Kidney (tissue), 14 donors: ENCODE measurements around the gene STX8. TPM values are rescaled to one million over a fixed set of nuclear protein-coding genes. Genes with fewer than 3 reads are reported as not detected.

Experiments
- DNase-seq, 5 donors: peaks; one replicate each; pipeline ENCODE4 v3.0.0-alpha.2; 2013 to 2020
- FAIRE-seq: peaks from 2 replicates; lab custom pipeline; 2012; peaks lifted over from hg19 to GRCh38; lab: Jason Lieb, UNC
- H3K27ac ChIP-seq, 2 donors: one replicate each; pipeline ENCODE4 v1.7.0; 2013; ENCODE audit warnings: low read depth in 2 of 2, low read length in 2 of 2, inconsistent platforms in 1 of 2
- H3K27me3 ChIP-seq: one replicate; pipeline ENCODE4 v1.7.1; 2013; ENCODE audit warnings: low read length, inconsistent platforms; ENCODE audit not compliant: control insufficient read depth, insufficient read depth
- H3K36me3 ChIP-seq, 3 donors: one replicate each; pipeline versions ENCODE4 v1.7.0 to v1.7.1; 2013; ENCODE audit warnings: low read length in 3 of 3, control low read depth in 1 of 3, inconsistent platforms in 1 of 3; ENCODE audit not compliant: insufficient read depth in 3 of 3, control insufficient read depth in 2 of 3
- H3K4me1 ChIP-seq, 3 donors: one replicate each; pipeline versions ENCODE4 v1.7.0 to v1.7.1; 2013; ENCODE audit warnings: low read length in 3 of 3, inconsistent platforms in 1 of 3, low read depth in 1 of 3; ENCODE audit not compliant: control insufficient read depth in 2 of 3, insufficient read depth in 2 of 3
- H3K4me3 ChIP-seq, 3 donors: one replicate each; pipeline versions ENCODE4 v1.7.0 to v1.8.1; 2013; ENCODE audit warnings: low read length in 3 of 3, control low read depth in 1 of 3, inconsistent platforms in 1 of 3
- H3K9ac ChIP-seq, 3 donors: one replicate each; pipeline versions ENCODE4 v1.7.0 to v1.7.1; 2013; ENCODE audit warnings: low read length in 3 of 3, control low read depth in 1 of 3, inconsistent platforms in 1 of 3
- H3K9me3 ChIP-seq, 3 donors: one replicate each; pipeline versions ENCODE4 v1.7.0 to v1.7.1; 2013; ENCODE audit warnings: low read length in 3 of 3, control low read depth in 1 of 3, inconsistent platforms in 1 of 3; ENCODE audit not compliant: control insufficient read depth in 2 of 3, insufficient read depth in 1 of 3
- intact Hi-C: fragments of 100-400 bp; cut with DNase I; formaldehyde crosslinking; loops from one replicate; pipeline ENCODE4 v1.11.1; 2022
- polyA plus RNA-seq: library from polyadenylated mRNA; stranded (reverse); fragments of 350-450 nt; fragmentation: Illumina TruSeq; extraction: RNeasy Lipid Tissue Mini Kit (QIAGEN cat#74804); gene quantifications from one replicate; pipeline ENCODE4 v1.2.3, GENCODE V29; 2014; ENCODE audit warnings: low read depth, low replicate concordance; ENCODE audit not compliant: insufficient read depth
- total RNA-seq: library from RNA; stranded (reverse); fragmentation: NEBNext Ultra II Directional; extraction: Animal tissue kit (Norgen Biotek cat#: 25700); gene quantifications from one replicate; pipeline ENCODE4 v1.2.1, GENCODE V29; 2021
- TF ChIP-seq, protein P1 (sequence below): IDR thresholded peaks from 3 replicates; pipeline ENCODE4 v1.5.1; 2012; ENCODE audit warnings: mild to moderate bottlenecking, moderate library complexity, borderline replicate concordance; ENCODE audit not compliant: insufficient read depth; ENCODE audit errors: extremely low read depth
- donor health status: control.
- donor health status: control.
- donor health status: control.
- donor health status: control.
- donor health status: control.
- donor health status: DM: yes; HTN: yes; CAD: no.
- donor health status: Normal renal cell carcinoma (clear cell type).

The STX8 gene
- total and polyA plus RNA-seq, 2 donors from 2014 or later: 67.2 to 127 TPM

DNA sequence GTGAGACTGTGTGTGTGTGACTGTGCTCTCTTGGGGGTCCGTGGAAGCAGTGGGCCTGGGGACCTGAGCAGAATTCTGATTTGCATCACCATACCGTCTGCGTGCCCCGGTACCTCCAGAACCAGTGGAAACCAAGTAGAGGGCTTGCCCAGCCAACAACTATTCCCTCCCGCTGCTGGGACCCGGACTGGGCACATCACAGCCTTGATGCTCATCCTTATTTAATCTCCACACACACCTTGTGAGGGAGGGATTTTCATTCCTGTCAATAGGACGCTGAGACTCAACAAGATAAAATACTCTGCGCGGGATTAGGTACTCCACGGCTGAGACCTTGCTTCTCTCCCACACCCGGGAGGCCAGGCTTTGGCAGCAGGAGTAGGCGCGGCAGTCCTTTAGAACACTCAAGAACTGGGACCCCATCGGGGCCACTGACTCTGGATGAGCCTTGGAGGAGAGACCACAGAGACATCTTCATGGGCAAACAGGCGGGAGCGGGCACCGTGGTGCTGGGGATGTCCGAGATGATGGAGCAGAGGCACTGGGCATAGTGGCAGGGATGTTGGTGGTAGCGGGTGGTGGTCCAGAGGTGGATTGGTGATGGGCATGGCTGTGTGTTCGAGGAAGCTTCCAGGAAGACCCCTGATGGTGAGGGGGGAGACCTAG lies 346.3 kb downstream of the STX8 start:
- Histone ChIP-seq H3K27me3 (no peaks in the 10 kb centered on the region), H3K9me3 (no peaks in the 10 kb centered on the region), H3K9ac (no peak overlapping the region), H3K4me1 (no peaks in the 10 kb centered on the region), H3K27ac (no peak overlapping the region), H3K4me3 (no peak overlapping the region), H3K36me3 (no peaks in the 10 kb centered on the region)
- intact Hi-C loops: no loop called here
- FAIRE-seq (no peak), DNase-seq (peak in 1 of 5 donors; percentile 72)
- TF ChIP-seq, protein P1, sequence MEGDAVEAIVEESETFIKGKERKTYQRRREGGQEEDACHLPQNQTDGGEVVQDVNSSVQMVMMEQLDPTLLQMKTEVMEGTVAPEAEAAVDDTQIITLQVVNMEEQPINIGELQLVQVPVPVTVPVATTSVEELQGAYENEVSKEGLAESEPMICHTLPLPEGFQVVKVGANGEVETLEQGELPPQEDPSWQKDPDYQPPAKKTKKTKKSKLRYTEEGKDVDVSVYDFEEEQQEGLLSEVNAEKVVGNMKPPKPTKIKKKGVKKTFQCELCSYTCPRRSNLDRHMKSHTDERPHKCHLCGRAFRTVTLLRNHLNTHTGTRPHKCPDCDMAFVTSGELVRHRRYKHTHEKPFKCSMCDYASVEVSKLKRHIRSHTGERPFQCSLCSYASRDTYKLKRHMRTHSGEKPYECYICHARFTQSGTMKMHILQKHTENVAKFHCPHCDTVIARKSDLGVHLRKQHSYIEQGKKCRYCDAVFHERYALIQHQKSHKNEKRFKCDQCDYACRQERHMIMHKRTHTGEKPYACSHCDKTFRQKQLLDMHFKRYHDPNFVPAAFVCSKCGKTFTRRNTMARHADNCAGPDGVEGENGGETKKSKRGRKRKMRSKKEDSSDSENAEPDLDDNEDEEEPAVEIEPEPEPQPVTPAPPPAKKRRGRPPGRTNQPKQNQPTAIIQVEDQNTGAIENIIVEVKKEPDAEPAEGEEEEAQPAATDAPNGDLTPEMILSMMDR: no peak

DNA sequence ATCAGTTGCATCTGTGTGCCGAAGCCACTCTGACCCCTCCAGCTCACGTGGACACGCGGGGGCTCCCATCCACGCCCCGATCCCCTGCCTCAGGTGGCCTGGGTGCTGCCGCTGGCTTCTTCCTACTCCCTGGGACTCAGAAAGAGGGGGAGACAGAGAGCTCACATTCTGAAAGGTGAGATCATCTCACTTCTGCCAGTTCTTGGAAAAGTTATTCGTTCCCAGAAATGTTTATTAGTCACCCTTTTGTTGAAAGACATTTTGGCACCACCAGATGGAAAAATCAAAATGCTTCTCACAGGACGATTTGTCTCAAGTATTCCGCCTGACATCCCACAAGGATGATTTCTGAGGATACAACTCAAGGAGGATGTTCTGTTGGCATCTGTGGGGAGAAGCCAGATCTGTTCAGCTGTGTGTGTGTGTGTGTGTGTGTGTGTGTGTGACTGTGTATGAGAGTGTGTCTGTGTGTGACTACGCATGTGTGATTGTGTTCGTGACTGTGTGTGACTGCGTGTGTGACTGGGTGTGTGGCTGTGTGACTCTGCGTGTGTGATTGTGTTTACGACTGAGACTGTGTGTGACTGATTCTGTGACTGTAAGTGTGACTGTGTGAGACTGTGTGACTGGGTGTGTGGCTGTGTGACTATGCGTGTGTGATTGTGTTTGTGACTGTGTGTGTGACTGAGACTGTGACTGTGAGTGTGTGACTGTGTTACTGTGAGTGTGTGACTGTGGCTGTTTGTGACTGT lies 347.0 kb downstream of the STX8 start:
- DNase-seq (no peak), FAIRE-seq (no peak)
- intact Hi-C loops: no loop called here

DNA sequence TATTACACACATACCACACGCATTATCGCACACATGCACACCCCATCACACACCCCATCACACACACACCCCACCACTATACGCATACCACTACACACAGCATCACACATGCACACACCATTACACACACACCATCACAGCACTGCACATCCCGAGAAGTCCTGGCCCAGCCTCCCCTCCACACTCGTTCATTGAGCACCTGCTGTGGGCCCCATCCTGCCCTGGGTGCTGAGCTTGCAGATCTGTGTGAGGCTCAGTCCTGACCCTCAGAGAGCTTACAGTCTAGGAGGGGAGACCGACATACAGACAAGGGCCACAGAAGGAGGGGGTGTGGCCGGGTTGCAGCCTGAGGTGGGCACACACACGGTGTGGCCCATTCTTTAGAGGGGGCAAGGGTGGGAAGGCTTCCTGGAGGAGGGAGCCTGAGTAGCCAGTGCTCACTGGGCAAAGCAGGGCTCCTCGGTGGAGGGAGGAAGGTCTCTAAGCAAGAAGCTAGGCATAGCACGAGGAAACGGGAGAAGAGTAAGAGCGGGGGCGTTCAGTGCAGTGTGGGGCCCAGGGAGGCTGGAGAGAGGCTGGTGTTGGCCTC lies 347.7 kb downstream of the STX8 start:
- no peak for DNase-seq
- Histone ChIP-seq H3K27ac (no peak overlapping the region), H3K9ac (no peak overlapping the region), H3K27me3 (no peaks in the 10 kb centered on the region), H3K9me3 (no peaks in the 10 kb centered on the region), H3K4me1 (no peaks in the 10 kb centered on the region), H3K4me3 (no peak overlapping the region), H3K36me3 (no peaks in the 10 kb centered on the region)
- intact Hi-C loops: no loop called here
- no peak for FAIRE-seq
- TF ChIP-seq, protein P1: no peak

More for the DNA sequence above, 347.0 kb downstream of the STX8 start:
- Histone ChIP-seq H3K9ac (no peak overlapping the region), H3K36me3 (no peaks in the 10 kb centered on the region), H3K9me3 (no peaks in the 10 kb centered on the region), H3K27ac (no peak overlapping the region), H3K27me3 (no peaks in the 10 kb centered on the region), H3K4me3 (no peak overlapping the region), H3K4me1 (no peaks in the 10 kb centered on the region)
- TF ChIP-seq, protein P1: no peak
